ENCODE results near the gene EBF3.

The EBF3 gene

GRCh38 chr10:129912166-129912917, 51.7 kb downstream of the EBF3 start:
- Mint-ChIP-seq H3K36me3 (ENCODE audit: low read depth) (no peaks in the 10 kb centered on the region), H3K27ac (no peak overlapping the region), H3K9me3 (no peaks in the 10 kb centered on the region), H3K4me1 (ENCODE audit: low read depth) (no peaks in the 10 kb centered on the region), H3K27me3 (ENCODE audit: low read depth) (no peaks in the 10 kb centered on the region), H3K4me3 (no peak overlapping the region)

GRCh38 chr10:129911451-129912165, 52.5 kb downstream of the EBF3 start:
- H3K27ac Mint-ChIP-seq = no peak overlapping the region

GRCh38 chr10:129910861-129911260, 53.2 kb downstream of the EBF3 start:
- Mint-ChIP-seq H3K9me3 (no peaks in the 10 kb centered on the region), H3K27me3 (ENCODE audit: low read depth) (no peaks in the 10 kb centered on the region), H3K4me1 (ENCODE audit: low read depth) (no peaks in the 10 kb centered on the region), H3K27ac (no peak overlapping the region), H3K36me3 (ENCODE audit: low read depth) (no peaks in the 10 kb centered on the region), H3K4me3 (no peak overlapping the region)

More at GRCh38 chr10:129911451-129912165, 52.5 kb downstream of the EBF3 start:
- no peak overlapping the region for H3K4me3 Mint-ChIP-seq
- no peaks in the 10 kb centered on the region for H3K36me3 Mint-ChIP-seq (ENCODE audit: low read depth)
- no peaks in the 10 kb centered on the region for H3K27me3 Mint-ChIP-seq (ENCODE audit: low read depth)
- H3K9me3 Mint-ChIP-seq = no peaks in the 10 kb centered on the region
- H3K4me1 Mint-ChIP-seq (ENCODE audit: low read depth) = no peaks in the 10 kb centered on the region

- Mint-ChIP-seq H3K36me3 (ENCODE audit: low read depth) (no peaks in the 10 kb centered on the region), H3K27me3 (ENCODE audit: low read depth) (no peaks in the 10 kb centered on the region), H3K27ac (no peak overlapping the region), H3K4me3 (no peak overlapping the region), H3K4me1 (ENCODE audit: low read depth) (no peaks in the 10 kb centered on the region), H3K9me3 (no peaks in the 10 kb centered on the region)
These were observed 54.4 kb downstream of the EBF3 start for GRCh38 chr10:129909531-129910256.

GRCh38 chr10:129909080-129909479, 55.0 kb downstream of the EBF3 start:
- no peaks in the 10 kb centered on the region for H3K36me3 Mint-ChIP-seq (ENCODE audit: low read depth)

GRCh38 chr10:129908406-129908805, 55.7 kb downstream of the EBF3 start:
- no peaks in the 10 kb centered on the region for H3K4me1 Mint-ChIP-seq (ENCODE audit: low read depth)
- H3K4me3 Mint-ChIP-seq = no peak overlapping the region
- no peak overlapping the region for H3K27ac Mint-ChIP-seq
- H3K36me3 Mint-ChIP-seq (ENCODE audit: low read depth) = no peaks in the 10 kb centered on the region
- no peaks in the 10 kb centered on the region for H3K9me3 Mint-ChIP-seq
- H3K27me3 Mint-ChIP-seq (ENCODE audit: low read depth) = no peaks in the 10 kb centered on the region

More at GRCh38 chr10:129909080-129909479, 55.0 kb downstream of the EBF3 start:
- Mint-ChIP-seq H3K4me3 (no peak overlapping the region), H3K4me1 (ENCODE audit: low read depth) (no peaks in the 10 kb centered on the region), H3K27ac (no peak overlapping the region), H3K27me3 (ENCODE audit: low read depth) (no peaks in the 10 kb centered on the region), H3K9me3 (no peaks in the 10 kb centered on the region)

- Mint-ChIP-seq H3K4me1 (ENCODE audit: low read depth) (no peaks in the 10 kb centered on the region), H3K27me3 (ENCODE audit: low read depth) (no peaks in the 10 kb centered on the region), H3K4me3 (no peak overlapping the region), H3K36me3 (ENCODE audit: low read depth) (no peaks in the 10 kb centered on the region), H3K27ac (no peak overlapping the region), H3K9me3 (no peaks in the 10 kb centered on the region)
These were observed 58.5 kb downstream of the EBF3 start for GRCh38 chr10:129905553-129905952.

GRCh38 chr10:129904323-129904722, 59.8 kb downstream of the EBF3 start:
- Mint-ChIP-seq H3K27ac (no peak overlapping the region), H3K4me3 (no peak overlapping the region), H3K9me3 (no peaks in the 10 kb centered on the region), H3K36me3 (ENCODE audit: low read depth) (no peaks in the 10 kb centered on the region), H3K4me1 (ENCODE audit: low read depth) (no peaks in the 10 kb centered on the region), H3K27me3 (ENCODE audit: low read depth) (peaks cover 9% of the 10 kb centered on the region)

- Mint-ChIP-seq H3K27ac (no peak overlapping the region), H3K27me3 (ENCODE audit: low read depth) (peaks cover 22% of the 10 kb centered on the region), H3K9me3 (no peaks in the 10 kb centered on the region), H3K4me1 (ENCODE audit: low read depth) (no peaks in the 10 kb centered on the region), H3K4me3 (no peak overlapping the region), H3K36me3 (ENCODE audit: low read depth) (no peaks in the 10 kb centered on the region)
These were observed 62.6 kb downstream of the EBF3 start for GRCh38 chr10:129901389-129902006.

GRCh38 chr10:129900825-129901224, 63.2 kb downstream of the EBF3 start:
- H3K27ac Mint-ChIP-seq = no peak overlapping the region
- H3K4me3 Mint-ChIP-seq = no peak overlapping the region
- peaks cover 22% of the 10 kb centered on the region for H3K27me3 Mint-ChIP-seq (ENCODE audit: low read depth)
- no peaks in the 10 kb centered on the region for H3K36me3 Mint-ChIP-seq (ENCODE audit: low read depth)
- no peaks in the 10 kb centered on the region for H3K4me1 Mint-ChIP-seq (ENCODE audit: low read depth)
- H3K9me3 Mint-ChIP-seq = no peaks in the 10 kb centered on the region

GRCh38 chr10:129899276-129900130, 64.6 kb downstream of the EBF3 start:
- no peaks in the 10 kb centered on the region for H3K9me3 Mint-ChIP-seq
- H3K4me1 Mint-ChIP-seq (ENCODE audit: low read depth) = no peaks in the 10 kb centered on the region
- no peak overlapping the region for H3K27ac Mint-ChIP-seq
- peaks cover 22% of the 10 kb centered on the region for H3K27me3 Mint-ChIP-seq (ENCODE audit: low read depth)
- no peak overlapping the region for H3K4me3 Mint-ChIP-seq
- no peaks in the 10 kb centered on the region for H3K36me3 Mint-ChIP-seq (ENCODE audit: low read depth)

- Mint-ChIP-seq H3K9me3 (no peaks in the 10 kb centered on the region), H3K27ac (no peak overlapping the region), H3K27me3 (ENCODE audit: low read depth) (peaks cover 22% of the 10 kb centered on the region), H3K36me3 (ENCODE audit: low read depth) (no peaks in the 10 kb centered on the region), H3K4me1 (ENCODE audit: low read depth) (no peaks in the 10 kb centered on the region), H3K4me3 (no peak overlapping the region)
These were observed 65.3 kb downstream of the EBF3 start for GRCh38 chr10:129898706-129899268.

GRCh38 chr10:129897871-129898626, 66.0 kb downstream of the EBF3 start:
- H3K27me3 Mint-ChIP-seq (ENCODE audit: low read depth) = peaks cover 22% of the 10 kb centered on the region
- no peaks in the 10 kb centered on the region for H3K36me3 Mint-ChIP-seq (ENCODE audit: low read depth)
- H3K4me1 Mint-ChIP-seq (ENCODE audit: low read depth) = no peaks in the 10 kb centered on the region
- H3K27ac Mint-ChIP-seq = no peak overlapping the region
- H3K4me3 Mint-ChIP-seq = no peak overlapping the region
- H3K9me3 Mint-ChIP-seq = no peaks in the 10 kb centered on the region
